ENCODE data around the gene KRT2.

GRCh38 chr12:52663420-52663819, 11.4 kb upstream of the KRT2 start:
- no peak for TF ChIP-seq CTCF (IDR thresholded peaks at IDR 0.05)
- TF ChIP-seq POLR2A (IDR thresholded peaks at IDR 0.05), result no peak
